GM18502 (cell line): ENCODE measurements around the gene CETN3.
"Not testable (repeated sequence)": the region's sequence is repeated elsewhere in the genome, so short reads cannot be mapped to it uniquely, and the experiment has no call there.

Source experiments
- ATAC-seq: cut with Tn5 transposase; IDR thresholded peaks from one replicate; pipeline ENCODE4 v1.9.1; 2021; ENCODE audit warnings: mild to moderate bottlenecking; ENCODE audit not compliant: unreplicated experiment, poor library complexity

CETN3 gene

DNA sequence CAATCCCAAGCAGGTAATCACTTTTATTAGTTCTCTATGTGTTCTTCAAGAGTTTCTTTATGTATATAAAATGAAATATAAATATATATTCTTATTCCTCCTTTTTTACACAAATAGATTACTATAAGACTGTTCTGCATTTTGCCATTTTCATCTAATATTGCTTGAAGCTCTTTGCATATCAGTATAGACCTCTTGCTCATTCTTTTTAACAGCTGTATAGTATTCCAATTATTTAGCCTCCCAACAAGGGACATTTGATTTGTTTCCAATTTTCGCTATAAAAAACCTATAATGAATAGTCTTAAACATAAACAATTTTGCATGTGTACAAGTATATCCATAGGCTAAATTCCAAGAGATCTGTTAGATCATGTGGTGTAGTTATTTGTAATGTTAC is 25.2 kb downstream of the CETN3 start:
- no peak for ATAC-seq

DNA sequence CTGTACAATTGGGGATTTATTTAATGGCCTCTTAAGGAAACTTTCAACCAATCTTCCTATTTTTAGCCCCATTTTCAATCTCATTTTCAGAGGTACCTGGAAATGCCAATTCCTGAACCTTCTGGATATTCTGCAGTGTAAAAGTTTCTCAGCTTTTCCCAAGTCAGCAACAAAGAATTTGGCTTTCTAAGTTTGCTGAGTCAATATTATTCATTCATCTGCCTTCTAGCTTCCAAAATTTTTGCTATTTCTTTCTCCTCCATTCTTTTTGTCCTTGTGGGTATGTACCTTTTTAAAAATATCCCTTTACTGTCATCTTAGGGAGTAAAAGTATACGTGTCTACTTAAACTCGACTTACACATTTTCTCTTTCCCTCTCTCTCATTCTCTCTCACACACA is 25.7 kb downstream of the CETN3 start:
- ATAC-seq = no peak

DNA sequence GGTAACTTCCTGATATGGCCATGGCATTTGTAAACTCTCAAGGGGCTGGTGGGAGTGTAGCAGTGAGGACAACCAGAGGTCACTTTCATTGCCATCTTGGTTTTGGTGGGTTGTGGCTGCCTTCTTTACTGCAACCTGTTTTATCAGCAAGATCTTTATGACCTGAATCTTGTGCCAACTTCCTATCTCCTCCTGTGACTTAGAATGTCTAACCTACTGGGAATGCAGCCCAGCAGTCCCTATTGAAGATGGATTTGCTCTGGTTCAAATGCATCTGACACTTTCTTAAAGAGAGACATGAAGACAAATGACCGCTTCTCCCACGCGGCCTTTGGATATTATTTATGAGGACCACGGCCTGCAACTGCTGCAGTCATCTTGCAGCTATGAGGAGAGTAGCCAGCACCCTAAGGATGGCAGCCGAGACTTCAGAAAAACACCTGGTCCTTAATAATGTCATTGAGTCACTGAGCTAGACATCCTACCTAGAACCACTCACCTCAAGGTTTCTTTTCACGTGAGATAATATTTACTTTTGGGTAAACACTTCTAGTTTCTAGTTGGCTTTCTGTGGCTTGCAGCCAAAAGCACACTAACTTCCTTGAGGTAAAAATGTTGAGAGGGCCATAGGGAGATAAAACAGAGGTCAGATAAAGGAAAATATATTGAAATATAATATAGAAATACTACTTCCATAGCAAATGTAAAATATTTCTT is 28.2 kb downstream of the CETN3 start:
- ATAC-seq = no peak

DNA sequence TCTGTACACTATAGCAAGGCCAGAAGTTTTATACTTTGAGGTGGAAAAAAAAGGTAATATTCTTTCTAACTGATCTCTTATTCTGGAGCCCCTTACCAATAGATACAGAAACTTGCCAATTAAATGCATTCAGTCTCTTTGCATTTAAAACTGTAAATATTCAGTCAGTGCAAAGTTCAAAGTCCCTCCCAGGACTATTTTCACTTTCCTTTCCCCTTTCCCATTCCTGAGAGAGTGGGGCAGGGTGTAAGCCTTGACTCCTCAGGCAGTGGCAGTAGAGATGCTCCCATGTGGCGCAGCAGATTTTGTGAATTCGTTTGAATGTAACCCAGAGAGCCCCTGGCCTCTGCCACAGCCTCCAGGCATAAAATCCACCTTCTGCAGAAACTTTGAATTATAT is 29.9 kb downstream of the CETN3 start:
- ATAC-seq = no peak

- ATAC-seq = no peak
Observed at GRCh38 chr5:90378752-90379151, 30.8 kb downstream of the CETN3 start.

DNA sequence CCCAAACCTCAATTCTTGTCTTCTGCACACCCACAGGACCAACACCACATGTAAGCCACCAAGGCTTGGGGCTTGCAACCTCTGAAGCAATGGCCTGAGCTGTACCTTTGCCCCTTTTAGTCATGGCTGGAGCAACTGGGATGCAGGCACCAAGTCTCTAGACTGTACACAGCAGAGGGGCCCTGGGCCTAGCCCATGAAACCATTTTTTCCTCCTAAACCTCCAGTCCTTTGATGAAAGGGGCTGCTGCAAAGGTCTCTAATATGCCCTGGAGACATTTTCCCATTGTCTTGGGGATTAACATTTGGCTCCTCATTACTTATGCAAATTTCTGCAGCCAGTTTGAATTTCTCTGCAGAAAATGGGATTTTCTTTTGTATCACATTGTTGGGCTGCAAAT is 38.3 kb downstream of the CETN3 start:
- not testable (repeated sequence) for ATAC-seq

DNA sequence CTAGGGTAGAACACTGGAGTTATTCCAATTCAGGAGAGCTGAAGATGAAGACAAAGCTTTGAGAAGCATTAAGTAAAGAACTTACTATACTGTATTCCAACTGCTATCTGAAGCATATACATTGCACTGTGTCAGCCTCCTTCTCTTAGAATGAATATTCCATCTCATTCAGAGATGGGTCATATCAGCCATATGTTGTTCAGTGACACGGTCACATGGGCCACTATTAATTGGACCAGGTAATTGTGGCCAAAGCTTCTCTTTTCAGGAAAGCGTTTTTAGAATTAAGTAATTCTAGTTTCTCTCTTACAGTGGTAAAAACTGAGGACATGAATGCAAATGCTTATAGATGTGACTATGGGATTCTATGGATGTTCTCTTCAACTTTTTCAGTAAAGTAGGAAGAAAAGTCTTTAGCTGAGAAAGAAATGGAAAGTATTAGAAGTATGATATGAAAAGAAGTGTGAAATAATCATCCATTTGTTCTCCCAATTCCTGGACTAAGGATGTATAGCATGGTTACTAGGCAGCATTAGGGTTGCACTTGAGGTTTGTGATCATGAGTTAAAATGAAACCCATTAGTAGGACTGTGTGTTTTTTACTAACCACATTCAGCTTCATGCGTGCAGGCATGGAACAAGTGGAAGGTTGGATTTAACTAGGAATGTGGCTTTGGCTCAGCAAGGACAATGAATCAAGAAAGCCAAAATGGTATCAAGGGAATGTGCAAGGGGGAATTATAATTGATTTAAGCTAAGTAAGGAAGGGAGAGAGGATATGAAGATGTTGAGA is 40.9 kb downstream of the CETN3 start:
- peak; percentile 89 for ATAC-seq

DNA sequence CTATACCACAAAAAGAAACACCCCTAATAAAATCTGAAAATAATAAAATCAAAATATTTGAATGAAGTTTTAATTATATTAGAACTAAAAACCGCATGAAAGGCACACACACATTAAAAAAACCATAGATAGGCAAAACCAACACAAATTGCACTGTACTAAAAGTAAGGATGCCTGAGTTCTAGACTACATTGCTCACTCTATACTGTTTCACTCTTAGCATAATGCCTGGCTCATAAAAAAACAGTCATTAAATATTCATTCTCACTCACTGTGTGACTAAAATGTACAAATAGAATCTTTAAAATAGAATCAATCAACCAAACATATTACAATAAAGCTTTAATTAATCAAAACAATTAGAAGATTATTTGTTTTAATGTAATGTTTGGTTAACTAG is 41.7 kb downstream of the CETN3 start:
- no peak for ATAC-seq

DNA sequence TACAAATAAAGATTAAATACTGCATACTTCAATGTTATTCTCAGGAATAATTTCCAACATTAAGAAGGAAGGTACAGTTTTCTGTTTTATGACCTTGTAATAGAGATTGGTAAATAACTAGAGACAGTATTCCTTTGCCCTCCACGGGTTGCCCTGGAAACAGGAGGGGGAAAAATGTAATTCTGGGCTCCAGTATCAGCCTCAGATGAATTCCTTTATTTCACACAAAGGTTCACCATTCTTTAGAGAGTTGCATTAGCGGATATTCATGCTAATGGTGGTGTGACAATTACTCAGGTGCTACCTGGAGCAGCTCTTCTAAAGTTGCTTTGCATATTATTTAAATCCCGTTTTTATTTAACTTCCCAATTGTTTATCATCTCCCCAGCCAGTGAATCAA is 42.6 kb downstream of the CETN3 start:
- ATAC-seq = no peak

- ATAC-seq = no peak
Observed at GRCh38 chr5:90365328-90365727, 44.2 kb downstream of the CETN3 start.

- ATAC-seq = no peak
Observed at GRCh38 chr5:90359073-90359920, 50.3 kb downstream of the CETN3 start.

DNA sequence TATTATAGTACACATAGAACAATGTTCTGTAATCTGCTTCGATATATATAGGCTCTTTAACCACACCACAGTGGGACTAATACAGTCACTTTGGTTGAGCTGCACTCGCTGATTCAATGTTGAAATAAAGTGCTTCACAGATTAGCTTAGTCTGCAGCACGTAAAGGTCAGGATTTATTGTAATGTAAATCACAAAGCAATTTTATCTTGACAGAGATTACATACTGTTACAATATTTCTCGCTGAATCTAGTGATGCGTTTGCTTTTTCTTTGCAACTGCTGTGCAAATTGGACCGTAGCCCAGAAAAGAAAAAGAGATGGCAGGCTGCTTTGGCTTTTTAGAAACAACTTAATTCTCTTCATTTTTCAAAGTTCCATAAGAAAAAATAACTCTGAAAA is 52.9 kb downstream of the CETN3 start:
- ATAC-seq = no peak

DNA sequence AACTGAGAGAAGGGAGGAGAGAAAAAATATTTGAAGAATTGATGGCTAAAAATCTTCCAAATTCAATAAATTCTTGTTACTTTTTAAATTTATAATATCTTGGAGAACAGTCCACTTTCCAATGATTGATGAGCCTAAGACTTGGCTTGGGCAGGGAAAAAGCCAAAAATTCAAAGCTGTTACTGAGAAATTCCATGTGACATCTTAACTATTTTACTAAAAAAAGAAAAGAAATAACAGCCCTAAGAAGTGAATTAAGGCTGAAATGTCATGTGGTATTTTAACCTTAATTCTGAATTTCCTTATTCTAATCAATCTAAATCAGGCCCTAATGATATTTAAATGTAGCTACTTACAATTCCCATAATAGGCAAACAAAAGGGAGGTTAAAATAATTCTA is 53.4 kb downstream of the CETN3 start:
- no peak for ATAC-seq

DNA sequence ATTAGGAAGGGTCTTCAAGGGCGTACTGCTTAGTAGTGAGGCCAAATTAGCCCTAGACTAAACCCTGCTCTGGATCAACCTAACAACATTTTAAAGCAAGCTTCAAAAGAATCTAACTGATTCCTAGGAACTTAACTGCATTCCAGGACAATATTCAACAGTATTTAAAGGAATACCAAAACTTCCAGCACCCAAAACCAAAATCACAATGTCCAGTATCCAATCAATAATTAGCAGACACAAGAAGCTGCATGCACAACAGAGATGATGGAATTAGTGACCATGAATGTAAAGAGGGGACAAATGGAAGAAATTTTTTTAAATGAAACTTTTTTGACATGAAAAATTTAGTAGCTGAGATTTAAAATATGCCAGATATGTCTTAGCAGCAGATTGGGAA is 53.9 kb downstream of the CETN3 start:
- ATAC-seq = no peak

- ATAC-seq = peak; percentile 44
Observed at GRCh38 chr5:90353254-90353653, 56.3 kb downstream of the CETN3 start.

GRCh38 chr5:90351101-90351500 is 58.5 kb downstream of the CETN3 start:
- no peak for ATAC-seq

- peak; percentile 59 for ATAC-seq
Observed at GRCh38 chr5:90347462-90347861, 62.1 kb downstream of the CETN3 start.

GRCh38 chr5:90345684-90346083 is 63.9 kb downstream of the CETN3 start:
- no peak for ATAC-seq

DNA sequence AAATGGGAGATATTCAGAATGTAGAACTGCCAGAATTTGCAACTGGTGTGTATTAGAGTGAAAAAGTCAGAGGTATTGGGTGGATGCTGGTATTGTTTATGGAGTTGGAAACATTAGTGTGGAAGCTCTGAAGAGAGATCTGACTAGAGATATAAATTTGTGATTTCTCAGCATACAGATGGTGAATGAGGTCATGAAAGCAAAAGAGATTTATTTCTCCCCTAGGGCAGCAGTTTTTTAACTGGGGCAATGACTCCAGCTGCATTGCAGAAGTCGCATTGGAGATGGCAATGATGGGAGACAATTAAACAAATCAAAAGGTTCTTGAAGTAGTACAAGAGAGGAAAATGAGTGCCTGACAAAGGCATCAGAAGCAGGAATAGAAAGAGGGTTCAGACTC is 64.9 kb downstream of the CETN3 start:
- no peak for ATAC-seq

DNA sequence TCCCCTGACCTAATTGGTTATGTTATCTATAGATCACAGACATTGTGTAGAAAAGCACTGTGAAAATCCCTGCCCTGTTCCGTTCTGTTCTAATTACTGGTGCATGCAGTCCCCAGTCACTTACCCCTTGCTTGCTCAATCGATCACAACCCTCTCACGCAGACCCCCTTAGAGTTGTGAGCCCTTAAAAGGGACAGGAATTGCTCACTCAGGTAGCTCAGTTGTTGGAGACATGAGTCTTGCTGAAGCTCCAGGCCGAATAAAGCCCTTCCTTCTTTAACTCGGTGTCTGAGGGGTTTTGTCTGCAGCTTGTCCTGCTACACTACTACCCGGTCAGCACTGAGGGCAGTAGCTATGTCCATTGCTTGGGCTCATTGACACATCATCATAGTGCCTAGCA is 65.8 kb downstream of the CETN3 start:
- not testable (repeated sequence) for ATAC-seq

DNA sequence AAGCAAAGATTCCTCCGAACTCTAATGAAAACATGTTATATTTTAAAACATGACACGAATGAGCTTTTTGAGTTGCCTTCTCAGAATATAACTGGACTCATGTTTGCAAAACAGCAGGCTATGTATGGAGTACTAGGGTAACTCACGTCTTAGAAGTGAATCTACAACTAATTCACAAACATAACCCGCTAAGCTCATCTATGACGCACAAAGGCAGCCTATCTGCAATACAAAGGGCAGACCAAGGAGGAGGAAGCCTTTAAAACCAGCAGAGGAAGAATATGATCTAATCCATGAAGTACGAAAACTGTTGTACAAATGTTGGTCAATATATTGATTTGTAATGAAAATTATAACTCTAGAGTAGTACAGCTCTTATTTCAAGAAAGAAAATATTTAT is 67.0 kb downstream of the CETN3 start:
- ATAC-seq = no peak
